Thyroid gland (tissue), 4 donors: ENCODE measurements around the gene GLIS2.

ENCODE experiments used
- CTCF ChIP-seq, 6 experiments: fragments of 200-600 bp in 3 of 6; fragments of 450-650 bp in 3 of 6; sonication (generic) in 3 of 6; IDR thresholded peaks; one replicate each; pipeline ENCODE4 v1.5.1; 2016 to 2019; ENCODE audit warnings: antibody characterized with exemption in 6 of 6, mild to moderate bottlenecking in 2 of 6, inconsistent platforms in 1 of 6, moderate library complexity in 1 of 6
- POLR2A ChIP-seq, 2 donors: fragments of 450-650 bp; IDR thresholded peaks; one replicate each; pipeline ENCODE4 v1.6.1; 2017; ENCODE audit warnings: antibody characterized with exemption in 2 of 2, mild to moderate bottlenecking in 2 of 2, moderate library complexity in 1 of 2

GRCh38 chr16:4325253-4325758 is 9.4 kb downstream of the GLIS2 start:
- no peak for TF ChIP-seq CTCF (IDR thresholded peaks at IDR 0.05)
- no peak for TF ChIP-seq POLR2A (IDR thresholded peaks at IDR 0.05)
